K562 (cell line): ENCODE data around the gene RERE. TPM values are rescaled to one million over a fixed set of nuclear protein-coding genes. Genes with fewer than 3 reads are reported as not detected.

Experiments
- CC2D1A ChIP-seq: fragments of 450-650 bp; IDR thresholded peaks from 2 replicates; pipeline ENCODE4 v1.6.1; 2017; ENCODE audit warnings: mild to moderate bottlenecking
- CHAMP1 ChIP-seq: fragments of 450-650 bp; IDR thresholded peaks from 2 replicates; pipeline ENCODE4 v1.6.1; 2016; ENCODE audit warnings: mild to moderate bottlenecking
- FOXM1 ChIP-seq, 2 experiments: fragments of 450-650 bp in 1 of 2; sonication (generic) in 1 of 2; formaldehyde crosslinking in 1 of 2; IDR thresholded peaks; 2 replicates each; pipeline versions ENCODE4 v1.6.1 to v1.9.0; 2017 to 2022; ENCODE audit warnings: low read depth in 2 of 2, mild to moderate bottlenecking in 2 of 2, missing genetic modification reagents in 1 of 2, moderate library complexity in 1 of 2
- GABPB2 ChIP-seq: fragments of 250-450 bp; sonication (Bioruptor Pico); conservative IDR thresholded peaks from 2 replicates; pipeline ENCODE4 v1.5.1; 2021; ENCODE audit warnings: mild to moderate bottlenecking
- IRF1 ChIP-seq: sonication (generic); formaldehyde crosslinking; IDR thresholded peaks from 2 replicates; pipeline ENCODE4 v1.8.0; 2022; ENCODE audit warnings: missing genetic modification reagents, mild to moderate bottlenecking, borderline replicate concordance
- POLR2B ChIP-seq: fragments of 450-650 bp; IDR thresholded peaks from 2 replicates; pipeline ENCODE4 v1.6.1; 2018; ENCODE audit warnings: low read depth; ENCODE audit not compliant: partially characterized antibody
- RBM15 ChIP-seq: fragments of 200-400 bp; formaldehyde crosslinking; IDR thresholded peaks from 2 replicates; pipeline ENCODE4 v1.6.1; 2018; ENCODE audit warnings: mild to moderate bottlenecking, low read length, moderate library complexity; ENCODE audit not compliant: insufficient read depth
- SLC30A9 ChIP-seq: fragments of 250-450 bp; sonication (Bioruptor Pico); IDR thresholded peaks from 2 replicates; pipeline ENCODE4 v1.8.0; 2022; ENCODE audit warnings: mild to moderate bottlenecking, moderate library complexity
- SNAPC5 ChIP-seq: fragments of 250-450 bp; sonication (Bioruptor Pico); IDR thresholded peaks from 2 replicates; pipeline ENCODE4 v1.8.0; 2021; ENCODE audit warnings: moderate library complexity, mild to moderate bottlenecking, inconsistent platforms
- XRCC3 ChIP-seq: fragments of 450-650 bp; IDR thresholded peaks from 2 replicates; pipeline ENCODE4 v1.6.1; 2017; ENCODE audit warnings: mild to moderate bottlenecking, moderate library complexity
- ZFP30 ChIP-seq: fragments of 250-450 bp; sonication (Bioruptor Pico); IDR thresholded peaks from 2 replicates; pipeline ENCODE4 v1.8.0; 2022; ENCODE audit warnings: moderate library complexity, mild to moderate bottlenecking, inconsistent platforms, borderline replicate concordance
- ZNF121 ChIP-seq: sonication (generic); formaldehyde crosslinking; conservative IDR thresholded peaks from 2 replicates; pipeline ENCODE4 v1.8.0; 2022; ENCODE audit warnings: missing genetic modification reagents
- ZNF507 ChIP-seq: conservative IDR thresholded peaks from 2 replicates; pipeline ENCODE4 v1.6.1; 2017; ENCODE audit warnings: missing genetic modification characterization, missing compliant biosample characterization
- ZNF551 ChIP-seq: fragments of 250-450 bp; sonication (Bioruptor Pico); IDR thresholded peaks from 2 replicates; pipeline ENCODE4 v1.5.0; 2021; ENCODE audit warnings: mild to moderate bottlenecking, moderate library complexity
- ZNF586 ChIP-seq: fragments of 450-650 bp; formaldehyde crosslinking; conservative IDR thresholded peaks from 2 replicates; pipeline ENCODE4 v1.4.0; 2020; ENCODE audit warnings: mild to moderate bottlenecking, moderate library complexity
- ZNF668 ChIP-seq: fragments of 250-450 bp; sonication (Bioruptor Pico); IDR thresholded peaks from 2 replicates; pipeline ENCODE4 v1.8.0; 2022; ENCODE audit warnings: mild to moderate bottlenecking, inconsistent platforms
- polyA plus RNA-seq, 8 experiments: library from polyadenylated mRNA; depleted of rRNA in 4 of 8; stranded (reverse) in 5 of 8; unstranded in 3 of 8; fragments of >200 nt; fragmentation: Nextera tagmentation in 2 of 8; fragmentation: Illumina TruSeq in 1 of 8; extraction: Ambion mirVana in 2 of 8; extraction: Trizol in 1 of 8; gene quantifications; 2 replicates each; pipeline versions ENCODE4 v1.2.1 to v1.2.3, GENCODE V29; 2011 to 2014; ENCODE audit warnings: inconsistent platforms in 1 of 8, missing spikeins in 1 of 8
- total RNA-seq, 7 experiments: library from RNA; depleted of rRNA in 6 of 7; stranded (reverse); fragments of >200 nt in 6 of 7; fragmentation: Illumina TruSeq in 2 of 7; extraction: Trizol in 2 of 7; gene quantifications; 2 replicates each; pipeline versions ENCODE4 v1.2.1 to v1.2.3, GENCODE V29; 2011 to 2021; ENCODE audit warnings: low replicate concordance in 1 of 7

The RERE gene
- total and polyA plus RNA-seq, 9 of the 15 experiments (the other 6 are each of a cell fraction or from before 2014, with no cell fraction given) = 3.0 to 51.5 (median 13.4) TPM

GRCh38 chr1:8390707-8391106 is 426.7 kb downstream of the RERE start (continued):
- TF ChIP-seq ZNF121 = no peak
- no peak for TF ChIP-seq POLR2B
- no peak for TF ChIP-seq SNAPC5
- no peak for TF ChIP-seq ZNF668
- no peak for TF ChIP-seq ZFP30
- no peak for TF ChIP-seq SLC30A9 (CRISPR knock-in tag)
- no peak for TF ChIP-seq IRF1 (CRISPR knock-in tag)
- TF ChIP-seq XRCC3 = no peak
- no peak for TF ChIP-seq CHAMP1
- no peak for TF ChIP-seq ZNF507 (tag)
- no peak for TF ChIP-seq ZNF586 (CRISPR knock-in tag)
- TF ChIP-seq FOXM1 (IDR thresholded peaks at IDR 0.05; ENCODE audit: low read depth) = no peak
- no peak for TF ChIP-seq FOXM1 (CRISPR knock-in tag; IDR thresholded peaks at IDR 0.05; ENCODE audit: low read depth)
- TF ChIP-seq CC2D1A = no peak
- TF ChIP-seq RBM15 = no peak
- TF ChIP-seq GABPB2 = no peak
- no peak for TF ChIP-seq ZNF551 (CRISPR knock-in tag)
